K562 (cell line): Measurements from ENCODE around the gene ATP6V1G2. TPM values are rescaled to one million over a fixed set of nuclear protein-coding genes. Genes with fewer than 3 reads are reported as not detected.

Source experiments
- CREM ChIP-seq: IDR thresholded peaks from 2 replicates; pipeline ENCODE4 v1.6.1; 2014; ENCODE audit warnings: antibody characterized with exemption, low read depth
- DNMT1 ChIP-seq: fragments of 450-650 bp; IDR thresholded peaks from 2 replicates; pipeline ENCODE4 v1.6.1; 2016; ENCODE audit warnings: antibody characterized with exemption, mild to moderate bottlenecking
- ESRRA ChIP-seq: fragments of 450-650 bp; IDR thresholded peaks from 2 replicates; pipeline ENCODE4 v1.6.1; 2014; ENCODE audit warnings: low read depth, mild to moderate bottlenecking, moderate library complexity, borderline replicate concordance
- ETS2 ChIP-seq: IDR thresholded peaks from 2 replicates; pipeline ENCODE4 v1.6.1; 2016; ENCODE audit warnings: borderline replicate concordance, missing genetic modification characterization, mild to moderate bottlenecking, moderate library complexity, missing compliant biosample characterization; ENCODE audit not compliant: poor library complexity, severe bottlenecking
- HDAC2 ChIP-seq: fragments of 450-650 bp; IDR thresholded peaks from 2 replicates; pipeline ENCODE4 v1.6.1; 2016; ENCODE audit warnings: mild to moderate bottlenecking
- L3MBTL2 ChIP-seq: fragments of 450-650 bp; IDR thresholded peaks from 2 replicates; pipeline ENCODE4 v1.6.1; 2016; ENCODE audit warnings: mild to moderate bottlenecking, moderate library complexity
- RHOXF2B ChIP-seq: fragments of 250-450 bp; sonication (Bioruptor Pico); conservative IDR thresholded peaks from 2 replicates; pipeline ENCODE4 v1.5.1; 2021
- SOX6 ChIP-seq: fragments of 450-650 bp; IDR thresholded peaks from 2 replicates; pipeline ENCODE4 v1.6.1; 2014; ENCODE audit warnings: mild to moderate bottlenecking
- TBP ChIP-seq: optimal IDR thresholded peaks from 2 replicates; pipeline ENCODE3; 2011; ENCODE audit warnings: low read depth, low read length, improper control_type of control experiment
- TOE1 ChIP-seq, 2 experiments: fragments of 450-650 bp in 1 of 2; sonication (generic) in 1 of 2; formaldehyde crosslinking in 1 of 2; IDR thresholded peaks; 2 replicates each; pipeline versions ENCODE4 v1.7.1 to v1.8.0; 2016 to 2022; ENCODE audit warnings: borderline replicate concordance in 2 of 2, mild to moderate bottlenecking in 2 of 2, antibody characterized with exemption in 1 of 2, inconsistent platforms in 1 of 2, low read depth in 1 of 2, missing genetic modification reagents in 1 of 2, moderate library complexity in 1 of 2
- ZFP36 ChIP-seq: fragments of 150-350 bp; IDR thresholded peaks from 2 replicates; pipeline ENCODE4 v1.6.1; 2018; ENCODE audit warnings: low read length, low read depth; ENCODE audit not compliant: partially characterized antibody
- ZNF124 ChIP-seq: sonication (generic); formaldehyde crosslinking; IDR thresholded peaks from 2 replicates; pipeline ENCODE4 v1.8.1; 2022; ENCODE audit warnings: missing genetic modification reagents
- ZNF253 ChIP-seq: fragments of 250-450 bp; sonication (Bioruptor Pico); conservative IDR thresholded peaks from 2 replicates; pipeline ENCODE4 v1.6.1; 2021; ENCODE audit warnings: mild to moderate bottlenecking
- polyA plus RNA-seq, 8 experiments: library from polyadenylated mRNA; depleted of rRNA in 4 of 8; stranded (reverse) in 5 of 8; unstranded in 3 of 8; fragments of >200 nt; fragmentation: Nextera tagmentation in 2 of 8; fragmentation: Illumina TruSeq in 1 of 8; extraction: Ambion mirVana in 2 of 8; extraction: Trizol in 1 of 8; gene quantifications; 2 replicates each; pipeline versions ENCODE4 v1.2.1 to v1.2.3, GENCODE V29; 2011 to 2014; ENCODE audit warnings: inconsistent platforms in 1 of 8, missing spikeins in 1 of 8
- total RNA-seq, 7 experiments: library from RNA; depleted of rRNA in 6 of 7; stranded (reverse); fragments of >200 nt in 6 of 7; fragmentation: Illumina TruSeq in 2 of 7; extraction: Trizol in 2 of 7; gene quantifications; 2 replicates each; pipeline versions ENCODE4 v1.2.1 to v1.2.3, GENCODE V29; 2011 to 2021; ENCODE audit warnings: low replicate concordance in 1 of 7
- TF ChIP-seq, protein P1 (sequence below): sonication (generic); formaldehyde crosslinking; IDR thresholded peaks from 2 replicates; pipeline ENCODE4 v1.8.0; 2022; ENCODE audit warnings: mild to moderate bottlenecking, missing genetic modification reagents
- TF ChIP-seq, protein P2 (sequence below), 3 experiments: fragments of 200-800 bp in 1 of 3; sonication (Bioruptor generic) in 1 of 3; sonication (generic) in 1 of 3; formaldehyde crosslinking in 1 of 3; IDR thresholded peaks; 2 replicates each; pipeline versions ENCODE4 v1.6.1 to v1.8.0; 2016 to 2022; ENCODE audit warnings: mild to moderate bottlenecking in 2 of 3, missing compliant biosample characterization in 2 of 3, missing genetic modification characterization in 2 of 3, missing genetic modification reagents in 1 of 3
- TF ChIP-seq, protein P3 (sequence below): sonication (generic); formaldehyde crosslinking; IDR thresholded peaks from 2 replicates; pipeline ENCODE4 v1.9.0; 2022; ENCODE audit warnings: mild to moderate bottlenecking, missing genetic modification reagents
- TF ChIP-seq, protein P4 (sequence below): sonication (generic); formaldehyde crosslinking; IDR thresholded peaks from 2 replicates; pipeline ENCODE4 v1.8.1; 2023; ENCODE audit warnings: mild to moderate bottlenecking, missing genetic modification reagents

ATP6V1G2 gene
- total and polyA plus RNA-seq, 9 of the 15 experiments (the other 6 are each of a cell fraction or from before 2014, with no cell fraction given), result 0.14 to 1.5 (median 0.33) TPM

DNA sequence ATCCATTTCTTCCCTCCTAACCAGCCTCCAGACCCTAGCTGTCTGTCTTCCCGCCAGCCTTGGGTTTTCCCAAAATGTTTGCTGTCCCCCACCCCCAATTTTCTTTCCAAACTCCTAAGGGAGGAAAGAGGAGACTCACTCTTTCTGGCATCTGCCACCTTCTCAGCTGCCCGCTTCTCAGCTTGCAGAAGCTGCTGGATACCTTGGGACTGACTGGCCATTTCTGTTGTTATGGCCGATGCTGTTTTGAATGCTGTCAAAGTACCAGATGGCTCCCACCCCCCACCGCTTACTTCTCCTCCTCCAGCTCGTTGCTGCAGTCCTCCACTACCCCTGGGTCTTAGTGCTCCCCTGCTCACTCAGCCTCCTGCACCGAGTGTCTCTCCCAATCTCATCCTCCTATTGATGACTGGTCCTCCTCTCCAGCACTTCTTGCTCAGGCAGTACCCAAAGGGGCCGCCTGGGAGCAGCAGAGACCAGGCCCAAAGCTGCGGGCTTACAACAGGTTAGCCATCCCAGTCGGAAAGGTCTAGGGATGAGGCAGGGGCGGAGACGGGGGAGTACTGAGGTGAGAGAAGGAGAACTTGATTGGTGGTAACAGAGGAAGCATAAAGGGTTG lies at the start of gene ATP6V1G2 (continued):
- TF ChIP-seq, protein P1, sequence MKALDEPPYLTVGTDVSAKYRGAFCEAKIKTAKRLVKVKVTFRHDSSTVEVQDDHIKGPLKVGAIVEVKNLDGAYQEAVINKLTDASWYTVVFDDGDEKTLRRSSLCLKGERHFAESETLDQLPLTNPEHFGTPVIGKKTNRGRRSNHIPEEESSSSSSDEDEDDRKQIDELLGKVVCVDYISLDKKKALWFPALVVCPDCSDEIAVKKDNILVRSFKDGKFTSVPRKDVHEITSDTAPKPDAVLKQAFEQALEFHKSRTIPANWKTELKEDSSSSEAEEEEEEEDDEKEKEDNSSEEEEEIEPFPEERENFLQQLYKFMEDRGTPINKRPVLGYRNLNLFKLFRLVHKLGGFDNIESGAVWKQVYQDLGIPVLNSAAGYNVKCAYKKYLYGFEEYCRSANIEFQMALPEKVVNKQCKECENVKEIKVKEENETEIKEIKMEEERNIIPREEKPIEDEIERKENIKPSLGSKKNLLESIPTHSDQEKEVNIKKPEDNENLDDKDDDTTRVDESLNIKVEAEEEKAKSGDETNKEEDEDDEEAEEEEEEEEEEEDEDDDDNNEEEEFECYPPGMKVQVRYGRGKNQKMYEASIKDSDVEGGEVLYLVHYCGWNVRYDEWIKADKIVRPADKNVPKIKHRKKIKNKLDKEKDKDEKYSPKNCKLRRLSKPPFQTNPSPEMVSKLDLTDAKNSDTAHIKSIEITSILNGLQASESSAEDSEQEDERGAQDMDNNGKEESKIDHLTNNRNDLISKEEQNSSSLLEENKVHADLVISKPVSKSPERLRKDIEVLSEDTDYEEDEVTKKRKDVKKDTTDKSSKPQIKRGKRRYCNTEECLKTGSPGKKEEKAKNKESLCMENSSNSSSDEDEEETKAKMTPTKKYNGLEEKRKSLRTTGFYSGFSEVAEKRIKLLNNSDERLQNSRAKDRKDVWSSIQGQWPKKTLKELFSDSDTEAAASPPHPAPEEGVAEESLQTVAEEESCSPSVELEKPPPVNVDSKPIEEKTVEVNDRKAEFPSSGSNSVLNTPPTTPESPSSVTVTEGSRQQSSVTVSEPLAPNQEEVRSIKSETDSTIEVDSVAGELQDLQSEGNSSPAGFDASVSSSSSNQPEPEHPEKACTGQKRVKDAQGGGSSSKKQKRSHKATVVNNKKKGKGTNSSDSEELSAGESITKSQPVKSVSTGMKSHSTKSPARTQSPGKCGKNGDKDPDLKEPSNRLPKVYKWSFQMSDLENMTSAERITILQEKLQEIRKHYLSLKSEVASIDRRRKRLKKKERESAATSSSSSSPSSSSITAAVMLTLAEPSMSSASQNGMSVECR (CRISPR knock-in tag), result 0 out of 2 replicates have a peak, but pooled peaks have one; percentile 12
- TF ChIP-seq ZFP36, result peak; percentile 42
- TF ChIP-seq DNMT1, result peak; percentile 16; the same call in 1 of the 2 replicates
- TF ChIP-seq ZNF253 (CRISPR knock-in tag), result no peak
- TF ChIP-seq SOX6, result peak; percentile 56; the same call in 1 of the 2 replicates
- TF ChIP-seq, protein P2, sequence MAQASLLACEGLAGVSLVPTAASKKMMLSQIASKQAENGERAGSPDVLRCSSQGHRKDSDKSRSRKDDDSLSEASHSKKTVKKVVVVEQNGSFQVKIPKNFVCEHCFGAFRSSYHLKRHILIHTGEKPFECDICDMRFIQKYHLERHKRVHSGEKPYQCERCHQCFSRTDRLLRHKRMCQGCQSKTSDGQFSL (CRISPR knock-in tag; IDR thresholded peaks at IDR 0.05), result peak; percentile 37; the same call in 1 of the 2 replicates
- TF ChIP-seq, protein P2 (tag; IDR thresholded peaks at IDR 0.05), result no peak
- TF ChIP-seq ETS2 (tag), result no peak
- peak; percentile 67 for TF ChIP-seq CREM
- TF ChIP-seq ZNF124 (CRISPR knock-in tag), result no peak
- TF ChIP-seq, protein P3, sequence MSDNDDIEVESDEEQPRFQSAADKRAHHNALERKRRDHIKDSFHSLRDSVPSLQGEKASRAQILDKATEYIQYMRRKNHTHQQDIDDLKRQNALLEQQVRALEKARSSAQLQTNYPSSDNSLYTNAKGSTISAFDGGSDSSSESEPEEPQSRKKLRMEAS (CRISPR knock-in tag), result peak; percentile 43; the same call in 1 of the 2 replicates
- TF ChIP-seq TOE1 (IDR thresholded peaks at IDR 0.05; ENCODE audit: borderline replicate concordance), result peak; percentile 16; the same call in 1 of the 2 replicates
- no peak for TF ChIP-seq TOE1 (CRISPR knock-in tag; IDR thresholded peaks at IDR 0.05; ENCODE audit: borderline replicate concordance, low read depth)
- peak; percentile 90; the same call in 1 of the 2 replicates for TF ChIP-seq HDAC2
- TF ChIP-seq TBP, result peak; percentile 30
- TF ChIP-seq, protein P4, sequence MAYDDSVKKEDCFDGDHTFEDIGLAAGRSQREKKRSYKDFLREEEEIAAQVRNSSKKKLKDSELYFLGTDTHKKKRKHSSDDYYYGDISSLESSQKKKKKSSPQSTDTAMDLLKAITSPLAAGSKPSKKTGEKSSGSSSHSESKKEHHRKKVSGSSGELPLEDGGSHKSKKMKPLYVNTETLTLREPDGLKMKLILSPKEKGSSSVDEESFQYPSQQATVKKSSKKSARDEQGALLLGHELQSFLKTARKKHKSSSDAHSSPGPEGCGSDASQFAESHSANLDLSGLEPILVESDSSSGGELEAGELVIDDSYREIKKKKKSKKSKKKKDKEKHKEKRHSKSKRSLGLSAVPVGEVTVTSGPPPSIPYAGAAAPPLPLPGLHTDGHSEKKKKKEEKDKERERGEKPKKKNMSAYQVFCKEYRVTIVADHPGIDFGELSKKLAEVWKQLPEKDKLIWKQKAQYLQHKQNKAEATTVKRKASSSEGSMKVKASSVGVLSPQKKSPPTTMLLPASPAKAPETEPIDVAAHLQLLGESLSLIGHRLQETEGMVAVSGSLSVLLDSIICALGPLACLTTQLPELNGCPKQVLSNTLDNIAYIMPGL (CRISPR knock-in tag), result peak; percentile 74; the same call in 1 of the 2 replicates
- TF ChIP-seq ESRRA, result peak; percentile 53; the same call in 1 of the 2 replicates
- TF ChIP-seq L3MBTL2, result peak; percentile 15; the same call in 1 of the 2 replicates
- TF ChIP-seq RHOXF2B (CRISPR knock-in tag), result no peak
